Liver (tissue), 3 donors: Measurements from ENCODE around the gene BEST2.

Experiments
- GABPA ChIP-seq, 2 donors: IDR thresholded peaks in 1 of 2; conservative IDR thresholded peaks in 1 of 2; 2 replicates each; pipeline ENCODE4 v1.6.1; 2016; ENCODE audit warnings: antibody characterized with exemption in 2 of 2, mild to moderate bottlenecking in 1 of 2, moderate library complexity in 1 of 2
- NR2F2 ChIP-seq: IDR thresholded peaks from 2 replicates; pipeline ENCODE4 v1.6.1; 2016; ENCODE audit warnings: antibody characterized with exemption
- RAD21 ChIP-seq, 2 donors: IDR thresholded peaks; 2 replicates each; pipeline ENCODE4 v1.6.1; 2016; ENCODE audit warnings: antibody characterized with exemption in 2 of 2, mild to moderate bottlenecking in 2 of 2
- SP1 ChIP-seq: IDR thresholded peaks from 2 replicates; pipeline ENCODE4 v1.6.1; 2018; ENCODE audit warnings: antibody characterized with exemption, mild to moderate bottlenecking
- TAF1 ChIP-seq: conservative IDR thresholded peaks from 2 replicates; pipeline ENCODE4 v1.6.1; 2016; ENCODE audit warnings: antibody characterized with exemption, mild to moderate bottlenecking
- YY1 ChIP-seq: IDR thresholded peaks from 2 replicates; pipeline ENCODE4 v1.6.1; 2016; ENCODE audit warnings: antibody characterized with exemption, mild to moderate bottlenecking
- TF ChIP-seq, protein P1 (sequence below): fragments of 150-350 bp; IDR thresholded peaks from 2 replicates; pipeline ENCODE4 v1.5.1; 2017; ENCODE audit warnings: improper control_type of control experiment, low read depth, low read length; ENCODE audit not compliant: missing input control
- TF ChIP-seq, protein P2 (sequence below): IDR thresholded peaks from 2 replicates; pipeline ENCODE4 v1.6.1; 2016; ENCODE audit warnings: antibody characterized with exemption, mild to moderate bottlenecking
- donor health status: healthy.
- donor health status: healthy.

DNA sequence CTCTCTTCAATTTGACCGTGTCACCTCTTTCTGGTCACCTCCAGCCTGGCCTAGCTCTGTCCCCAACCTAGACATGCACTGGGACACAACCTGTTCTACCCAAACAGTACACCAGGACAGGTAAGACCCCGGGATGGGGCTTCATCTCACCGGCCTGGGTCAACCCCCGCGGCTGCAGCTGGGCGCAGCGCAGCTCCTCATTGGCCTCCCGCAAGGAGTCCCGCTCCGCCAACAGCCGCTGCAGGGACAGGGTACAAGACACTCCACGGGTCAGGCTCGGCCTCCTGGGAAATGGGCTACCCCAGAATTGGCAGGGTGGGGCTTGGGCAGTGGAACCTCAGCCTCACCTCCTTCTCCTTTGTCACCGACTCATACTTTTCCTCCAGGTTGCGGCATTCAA is 16.1 kb downstream of the BEST2 start:
- TF ChIP-seq, protein P1, sequence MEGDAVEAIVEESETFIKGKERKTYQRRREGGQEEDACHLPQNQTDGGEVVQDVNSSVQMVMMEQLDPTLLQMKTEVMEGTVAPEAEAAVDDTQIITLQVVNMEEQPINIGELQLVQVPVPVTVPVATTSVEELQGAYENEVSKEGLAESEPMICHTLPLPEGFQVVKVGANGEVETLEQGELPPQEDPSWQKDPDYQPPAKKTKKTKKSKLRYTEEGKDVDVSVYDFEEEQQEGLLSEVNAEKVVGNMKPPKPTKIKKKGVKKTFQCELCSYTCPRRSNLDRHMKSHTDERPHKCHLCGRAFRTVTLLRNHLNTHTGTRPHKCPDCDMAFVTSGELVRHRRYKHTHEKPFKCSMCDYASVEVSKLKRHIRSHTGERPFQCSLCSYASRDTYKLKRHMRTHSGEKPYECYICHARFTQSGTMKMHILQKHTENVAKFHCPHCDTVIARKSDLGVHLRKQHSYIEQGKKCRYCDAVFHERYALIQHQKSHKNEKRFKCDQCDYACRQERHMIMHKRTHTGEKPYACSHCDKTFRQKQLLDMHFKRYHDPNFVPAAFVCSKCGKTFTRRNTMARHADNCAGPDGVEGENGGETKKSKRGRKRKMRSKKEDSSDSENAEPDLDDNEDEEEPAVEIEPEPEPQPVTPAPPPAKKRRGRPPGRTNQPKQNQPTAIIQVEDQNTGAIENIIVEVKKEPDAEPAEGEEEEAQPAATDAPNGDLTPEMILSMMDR = no peak
- TF ChIP-seq RAD21 (IDR thresholded peaks at IDR 0.05) (no peak), TAF1 (no peak), YY1 (no peak), SP1 (no peak), NR2F2 (no peak), GABPA (IDR thresholded peaks at IDR 0.05 in 1 of 2, conservative IDR thresholded peaks at IDR 0.05 in 1 of 2) (no peak)
- TF ChIP-seq, protein P2, sequence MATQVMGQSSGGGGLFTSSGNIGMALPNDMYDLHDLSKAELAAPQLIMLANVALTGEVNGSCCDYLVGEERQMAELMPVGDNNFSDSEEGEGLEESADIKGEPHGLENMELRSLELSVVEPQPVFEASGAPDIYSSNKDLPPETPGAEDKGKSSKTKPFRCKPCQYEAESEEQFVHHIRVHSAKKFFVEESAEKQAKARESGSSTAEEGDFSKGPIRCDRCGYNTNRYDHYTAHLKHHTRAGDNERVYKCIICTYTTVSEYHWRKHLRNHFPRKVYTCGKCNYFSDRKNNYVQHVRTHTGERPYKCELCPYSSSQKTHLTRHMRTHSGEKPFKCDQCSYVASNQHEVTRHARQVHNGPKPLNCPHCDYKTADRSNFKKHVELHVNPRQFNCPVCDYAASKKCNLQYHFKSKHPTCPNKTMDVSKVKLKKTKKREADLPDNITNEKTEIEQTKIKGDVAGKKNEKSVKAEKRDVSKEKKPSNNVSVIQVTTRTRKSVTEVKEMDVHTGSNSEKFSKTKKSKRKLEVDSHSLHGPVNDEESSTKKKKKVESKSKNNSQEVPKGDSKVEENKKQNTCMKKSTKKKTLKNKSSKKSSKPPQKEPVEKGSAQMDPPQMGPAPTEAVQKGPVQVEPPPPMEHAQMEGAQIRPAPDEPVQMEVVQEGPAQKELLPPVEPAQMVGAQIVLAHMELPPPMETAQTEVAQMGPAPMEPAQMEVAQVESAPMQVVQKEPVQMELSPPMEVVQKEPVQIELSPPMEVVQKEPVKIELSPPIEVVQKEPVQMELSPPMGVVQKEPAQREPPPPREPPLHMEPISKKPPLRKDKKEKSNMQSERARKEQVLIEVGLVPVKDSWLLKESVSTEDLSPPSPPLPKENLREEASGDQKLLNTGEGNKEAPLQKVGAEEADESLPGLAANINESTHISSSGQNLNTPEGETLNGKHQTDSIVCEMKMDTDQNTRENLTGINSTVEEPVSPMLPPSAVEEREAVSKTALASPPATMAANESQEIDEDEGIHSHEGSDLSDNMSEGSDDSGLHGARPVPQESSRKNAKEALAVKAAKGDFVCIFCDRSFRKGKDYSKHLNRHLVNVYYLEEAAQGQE = no peak
